Esophagus squamous epithelium (tissue), 5 donors: ENCODE results near the gene PKDCC. TPM values are rescaled to one million over a fixed set of nuclear protein-coding genes. Genes with fewer than 3 reads are reported as not detected.

Experiments used
- DNase-seq: peaks from one replicate; lab custom pipeline; 2025; lab: John Stamatoyannopoulos, UW
- H3K27ac ChIP-seq, 4 donors: fragments of 200-600 bp; sonication (generic); one replicate each; pipeline ENCODE4 v1.5.1; 2016 to 2019; ENCODE audit warnings: mild to moderate bottlenecking in 1 of 4
- H3K27me3 ChIP-seq, 4 donors: fragments of 200-600 bp; sonication (generic); 1 replicate in 3 of 4; 2 replicates in 1 of 4; pipeline versions ENCODE4 v1.5.1 to v1.6.0; 2017 to 2021; ENCODE audit warnings: antibody characterized with exemption in 1 of 4
- H3K36me3 ChIP-seq, 3 donors: fragments of 200-600 bp; sonication (generic); one replicate each; pipeline ENCODE4 v1.5.1; 2016 to 2019
- H3K4me1 ChIP-seq, 3 donors: fragments of 200-600 bp; sonication (generic); one replicate each; pipeline ENCODE4 v1.5.1; 2017 to 2019
- H3K4me3 ChIP-seq, 4 donors: fragments of 200-600 bp; sonication (generic); 1 replicate in 3 of 4; 2 replicates in 1 of 4; pipeline ENCODE4 v1.5.1; 2016 to 2019; ENCODE audit warnings: mild to moderate bottlenecking in 2 of 4, moderate library complexity in 1 of 4
- H3K9me3 ChIP-seq, 3 donors: fragments of 200-600 bp; sonication (generic); one replicate each; pipeline ENCODE4 v1.5.1; 2016 to 2019
- POLR2A ChIP-seq, 4 donors: fragments of 450-650 bp; IDR thresholded peaks; one replicate each; pipeline ENCODE4 v1.6.1; 2017; ENCODE audit warnings: antibody characterized with exemption in 4 of 4, mild to moderate bottlenecking in 4 of 4, moderate library complexity in 3 of 4
- WGBS, 2 donors: methylation state at CpG; one replicate each; pipeline ENCODE4 v1.1.5; 2018; 5-methylcytosine and 5-hydroxymethylcytosine counted together
- intact Hi-C: fragments of 100-400 bp; cut with DNase I; formaldehyde crosslinking; loops from one replicate; pipeline ENCODE4 v1.15.0; 2022
- total RNA-seq, 4 donors: library from RNA; depleted of rRNA; stranded (reverse); fragments of >200 nt; gene quantifications; one replicate each; pipeline ENCODE4 v1.1.0, GENCODE V29; 2016
- TF ChIP-seq, protein P1 (sequence below), 6 experiments: fragments of 450-650 bp in 4 of 6; fragments of 200-600 bp in 2 of 6; sonication (generic) in 2 of 6; IDR thresholded peaks; one replicate each; pipeline ENCODE4 v1.5.1; 2016 to 2019; ENCODE audit warnings: antibody characterized with exemption in 6 of 6, mild to moderate bottlenecking in 4 of 6, moderate library complexity in 4 of 6
- donor health status: DM: yes; HTN: yes; CAD: no.

PKDCC gene
- total RNA-seq, 4 donors from 2014 or later: 0.53 to 16.8 (median 6.4) TPM

DNA sequence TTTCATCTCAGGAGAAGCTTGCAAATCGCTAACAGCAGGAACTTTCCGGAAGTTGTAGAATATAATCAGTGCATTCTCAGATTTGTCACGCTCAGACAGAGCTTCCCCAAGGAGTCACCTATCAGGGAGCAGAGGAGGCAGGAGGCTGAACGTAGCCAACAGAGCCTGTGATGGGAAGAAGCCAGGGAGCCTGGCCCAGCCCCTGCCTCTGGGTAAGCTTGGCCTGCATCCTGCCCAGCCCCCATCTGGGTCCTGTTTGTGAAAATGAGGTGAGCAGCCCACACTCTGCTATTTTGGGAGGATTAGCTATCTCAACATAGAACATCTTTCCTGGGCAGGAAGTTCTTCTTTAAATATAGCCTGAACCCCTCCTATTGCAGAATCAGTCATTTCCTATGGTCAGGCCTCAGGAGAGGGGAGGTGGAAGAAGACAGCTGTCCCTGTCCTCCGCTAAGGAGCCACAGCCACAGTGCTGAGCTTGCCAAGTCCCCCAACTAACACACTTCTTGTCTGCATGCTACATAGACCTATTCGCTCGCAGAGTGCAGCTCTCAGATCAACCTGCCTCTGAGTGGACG, 19.2 kb upstream of the PKDCC start:
- Histone ChIP-seq H3K27me3 (peaks cover 0 to 15% (median 0%) of the 10 kb centered on the region in 4 donors), H3K4me3 (no peak overlapping the region), H3K9me3 (no peaks in the 10 kb centered on the region), H3K27ac (no peak overlapping the region), H3K4me1 (no peaks in the 10 kb centered on the region), H3K36me3 (no peaks in the 10 kb centered on the region)
- WGBS, 2 donors: 76% methylated on average over 6 to 7 of the region's 8 CpGs
- intact Hi-C loops: no loop called here
- DNase-seq: no peak
- TF ChIP-seq, protein P1, sequence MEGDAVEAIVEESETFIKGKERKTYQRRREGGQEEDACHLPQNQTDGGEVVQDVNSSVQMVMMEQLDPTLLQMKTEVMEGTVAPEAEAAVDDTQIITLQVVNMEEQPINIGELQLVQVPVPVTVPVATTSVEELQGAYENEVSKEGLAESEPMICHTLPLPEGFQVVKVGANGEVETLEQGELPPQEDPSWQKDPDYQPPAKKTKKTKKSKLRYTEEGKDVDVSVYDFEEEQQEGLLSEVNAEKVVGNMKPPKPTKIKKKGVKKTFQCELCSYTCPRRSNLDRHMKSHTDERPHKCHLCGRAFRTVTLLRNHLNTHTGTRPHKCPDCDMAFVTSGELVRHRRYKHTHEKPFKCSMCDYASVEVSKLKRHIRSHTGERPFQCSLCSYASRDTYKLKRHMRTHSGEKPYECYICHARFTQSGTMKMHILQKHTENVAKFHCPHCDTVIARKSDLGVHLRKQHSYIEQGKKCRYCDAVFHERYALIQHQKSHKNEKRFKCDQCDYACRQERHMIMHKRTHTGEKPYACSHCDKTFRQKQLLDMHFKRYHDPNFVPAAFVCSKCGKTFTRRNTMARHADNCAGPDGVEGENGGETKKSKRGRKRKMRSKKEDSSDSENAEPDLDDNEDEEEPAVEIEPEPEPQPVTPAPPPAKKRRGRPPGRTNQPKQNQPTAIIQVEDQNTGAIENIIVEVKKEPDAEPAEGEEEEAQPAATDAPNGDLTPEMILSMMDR (IDR thresholded peaks at IDR 0.05): no peak
- TF ChIP-seq POLR2A (IDR thresholded peaks at IDR 0.05): no peak

DNA sequence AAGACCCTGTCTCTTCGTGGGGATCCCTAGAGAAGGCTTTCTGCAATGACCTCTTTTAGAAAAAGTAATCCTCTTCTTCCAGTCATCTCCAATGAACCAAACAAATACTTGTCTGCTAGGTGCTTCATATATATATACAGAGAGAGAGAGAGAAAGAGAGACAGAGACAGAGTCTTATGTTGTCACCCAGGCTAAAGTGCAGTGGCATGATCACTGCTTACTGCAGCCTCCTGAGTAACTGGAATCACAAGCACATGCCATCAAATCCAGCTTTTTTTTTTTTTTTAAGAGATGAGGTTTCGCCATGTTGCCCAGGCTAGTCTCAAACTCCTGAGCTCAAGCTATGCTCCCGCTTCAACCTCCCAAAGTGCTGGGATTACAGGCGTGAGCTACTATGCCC, 18.6 kb upstream of the PKDCC start:
- H3K27me3 ChIP-seq: peaks cover 0 to 15% (median 0%) of the 10 kb centered on the region in 4 donors
- H3K36me3 ChIP-seq: no peaks in the 10 kb centered on the region
- no peak for TF ChIP-seq POLR2A (IDR thresholded peaks at IDR 0.05)
- TF ChIP-seq, protein P1 (IDR thresholded peaks at IDR 0.05): no peak
- no peak overlapping the region for H3K27ac ChIP-seq
- 71 to 80% methylated on average over 1 to 4 of the region's 4 CpGs for WGBS, 2 donors
- H3K9me3 ChIP-seq: no peaks in the 10 kb centered on the region
- H3K4me1 ChIP-seq: no peaks in the 10 kb centered on the region
- no peak for DNase-seq
- intact Hi-C loops: no loop called here
- H3K4me3 ChIP-seq: no peak overlapping the region

GRCh38 chr2:42029639-42030199, 18.1 kb upstream of the PKDCC start:
- no peak overlapping the region for H3K27ac ChIP-seq
- H3K27me3 ChIP-seq: peaks cover 0 to 15% (median 0%) of the 10 kb centered on the region in 4 donors
- no peak for TF ChIP-seq POLR2A (IDR thresholded peaks at IDR 0.05)
- TF ChIP-seq, protein P1 (IDR thresholded peaks at IDR 0.05): no peak
- H3K9me3 ChIP-seq: no peaks in the 10 kb centered on the region
- WGBS, 2 donors: 83 to 86% methylated on average over 3 of the region's 4 CpGs
- no peaks in the 10 kb centered on the region for H3K4me1 ChIP-seq
- H3K4me3 ChIP-seq: no peak overlapping the region
- intact Hi-C loops: no loop called here
- no peaks in the 10 kb centered on the region for H3K36me3 ChIP-seq
- DNase-seq: no peak

DNA sequence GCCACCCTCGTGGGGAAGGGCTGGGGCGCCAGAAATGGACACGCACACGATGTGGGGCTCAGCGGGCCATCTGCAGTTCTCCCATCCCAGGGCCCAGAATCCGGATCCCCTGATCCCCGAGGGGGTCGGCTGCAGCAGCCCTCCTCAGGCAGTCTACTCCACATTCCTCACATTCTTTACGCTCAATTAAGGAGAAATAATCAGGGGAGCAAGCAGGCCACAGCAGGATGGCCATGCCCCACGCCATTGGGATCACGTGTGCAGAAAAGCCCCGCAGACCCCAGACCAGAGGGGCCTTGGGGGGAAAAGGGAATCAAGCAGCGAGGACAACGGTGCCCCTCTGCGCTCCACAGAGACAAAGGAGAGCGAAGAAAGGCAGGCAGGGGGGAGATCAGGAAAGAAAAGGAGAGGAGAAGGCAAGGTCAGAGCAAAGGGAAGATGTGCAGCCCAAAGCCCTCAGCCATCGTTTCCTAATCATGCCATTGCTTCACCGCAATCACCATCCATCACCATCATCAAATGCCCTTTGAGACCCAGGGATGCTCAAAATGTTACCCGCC, 17.5 kb upstream of the PKDCC start:
- Histone ChIP-seq H3K27me3 (peaks cover 0 to 15% (median 0%) of the 10 kb centered on the region in 4 donors), H3K27ac (no peak overlapping the region), H3K9me3 (no peaks in the 10 kb centered on the region), H3K36me3 (no peaks in the 10 kb centered on the region), H3K4me1 (no peaks in the 10 kb centered on the region), H3K4me3 (no peak overlapping the region)
- no peak for DNase-seq
- intact Hi-C loops: no loop called here
- 76 to 85% methylated on average over 13 to 19 of the region's 19 CpGs for WGBS, 2 donors
- TF ChIP-seq, protein P1 (IDR thresholded peaks at IDR 0.05): no peak
- TF ChIP-seq POLR2A (IDR thresholded peaks at IDR 0.05): no peak

GRCh38 chr2:42030829-42031228, 17.0 kb upstream of the PKDCC start:
- no peak for TF ChIP-seq POLR2A (IDR thresholded peaks at IDR 0.05)
- TF ChIP-seq, protein P1 (IDR thresholded peaks at IDR 0.05): no peak
- Histone ChIP-seq H3K4me3 (no peak overlapping the region), H3K27ac (no peak overlapping the region), H3K36me3 (no peaks in the 10 kb centered on the region), H3K27me3 (peaks cover 0 to 15% (median 0%) of the 10 kb centered on the region in 4 donors), H3K4me1 (no peaks in the 10 kb centered on the region), H3K9me3 (no peaks in the 10 kb centered on the region)
- 79 to 91% methylated on average over 1 of the region's 1 CpG for WGBS, 2 donors
- DNase-seq: no peak
- intact Hi-C loops: no loop called here
